GM18499 (cell line): ENCODE measurements around the gene MLLT1.
"Not testable (repeated sequence)": the region's sequence is repeated elsewhere in the genome, so short reads cannot be mapped to it uniquely, and the experiment has no call there.

Source experiments
- ATAC-seq: cut with Tn5 transposase; IDR thresholded peaks from one replicate; pipeline ENCODE4 v1.9.1; 2021; ENCODE audit warnings: moderate number of reproducible peaks; ENCODE audit not compliant: insufficient read depth, unreplicated experiment

Gene MLLT1, protein sequence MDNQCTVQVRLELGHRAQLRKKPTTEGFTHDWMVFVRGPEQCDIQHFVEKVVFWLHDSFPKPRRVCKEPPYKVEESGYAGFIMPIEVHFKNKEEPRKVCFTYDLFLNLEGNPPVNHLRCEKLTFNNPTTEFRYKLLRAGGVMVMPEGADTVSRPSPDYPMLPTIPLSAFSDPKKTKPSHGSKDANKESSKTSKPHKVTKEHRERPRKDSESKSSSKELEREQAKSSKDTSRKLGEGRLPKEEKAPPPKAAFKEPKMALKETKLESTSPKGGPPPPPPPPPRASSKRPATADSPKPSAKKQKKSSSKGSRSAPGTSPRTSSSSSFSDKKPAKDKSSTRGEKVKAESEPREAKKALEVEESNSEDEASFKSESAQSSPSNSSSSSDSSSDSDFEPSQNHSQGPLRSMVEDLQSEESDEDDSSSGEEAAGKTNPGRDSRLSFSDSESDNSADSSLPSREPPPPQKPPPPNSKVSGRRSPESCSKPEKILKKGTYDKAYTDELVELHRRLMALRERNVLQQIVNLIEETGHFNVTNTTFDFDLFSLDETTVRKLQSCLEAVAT

DNA sequence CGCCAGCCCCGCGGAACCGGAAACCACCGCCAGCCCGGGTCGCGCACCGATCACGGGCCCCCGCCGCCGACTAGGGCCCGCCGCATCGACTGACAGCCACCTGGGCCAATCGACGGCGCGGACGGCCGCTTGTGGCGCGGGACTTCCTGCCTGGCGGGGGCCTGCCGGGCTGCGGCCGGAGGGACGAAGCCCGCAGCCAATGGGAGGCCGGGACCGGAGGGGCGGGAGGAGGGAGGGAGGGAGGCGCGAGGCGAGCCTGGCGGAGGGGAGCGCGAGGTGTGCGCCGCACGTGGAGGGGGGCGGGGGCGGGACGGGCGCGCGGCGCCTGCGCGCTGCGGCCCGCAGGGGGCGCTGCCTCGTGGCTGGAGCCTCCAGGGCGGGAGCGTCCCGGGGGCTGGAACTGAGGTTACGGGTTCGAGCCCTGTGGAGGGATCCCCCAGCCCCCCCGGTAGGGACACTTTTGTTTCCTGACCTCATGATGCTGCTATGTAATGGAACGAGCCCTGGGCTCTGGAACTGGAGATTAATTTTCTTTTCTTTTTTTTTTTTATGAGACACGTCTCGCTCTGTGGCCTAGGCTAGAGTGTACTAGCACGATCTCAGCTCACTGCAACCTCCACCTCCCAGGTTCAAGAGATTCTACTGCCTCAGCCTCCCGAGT is at the start of gene MLLT1:
TSS of gene MLLT1 (minus strand) at position 45 of the 661 bp plus-strand sequence. CDS start 191 bp downstream, outside the sequence.
- ATAC-seq: peak; percentile 41

DNA sequence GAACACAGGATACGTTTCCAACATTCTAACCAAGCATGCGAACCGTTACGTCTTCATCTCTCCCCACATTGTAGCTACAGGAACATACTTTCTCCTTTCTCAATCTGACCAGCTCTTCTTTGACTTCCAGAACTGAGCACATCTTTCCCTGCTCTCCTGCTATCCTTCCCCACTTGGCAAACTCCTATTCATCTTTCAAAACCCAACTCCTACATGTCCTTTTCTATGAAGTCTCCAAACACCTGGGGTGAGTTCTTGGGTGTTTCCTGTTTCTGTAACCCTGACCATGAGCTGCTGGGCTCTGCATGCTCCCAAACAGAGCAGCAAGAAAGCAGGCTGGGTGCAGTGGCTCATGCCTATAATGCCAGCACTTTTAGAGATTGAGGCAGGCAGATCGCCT is 47.0 kb upstream of the MLLT1 start:
- ATAC-seq: no peak

DNA sequence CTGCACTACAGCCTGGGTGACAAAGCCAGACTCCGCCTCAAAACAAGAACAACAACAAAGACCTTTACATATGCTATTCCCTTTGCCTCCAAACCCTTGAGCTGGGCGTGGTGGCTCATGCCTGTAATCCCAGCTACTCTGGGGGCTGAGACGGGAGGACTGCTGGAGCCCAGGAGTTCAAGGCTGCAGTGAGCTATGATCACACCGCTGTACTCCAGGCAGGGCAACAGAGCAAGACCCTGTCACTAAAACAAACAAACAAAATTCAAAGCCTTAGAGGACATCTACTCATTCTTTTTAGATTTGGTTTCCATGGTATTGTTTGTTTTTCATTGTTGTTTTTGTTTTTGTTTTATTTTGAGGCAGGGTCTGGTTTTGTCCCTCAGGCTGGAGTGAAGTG is 45.8 kb upstream of the MLLT1 start:
- ATAC-seq: no peak

DNA sequence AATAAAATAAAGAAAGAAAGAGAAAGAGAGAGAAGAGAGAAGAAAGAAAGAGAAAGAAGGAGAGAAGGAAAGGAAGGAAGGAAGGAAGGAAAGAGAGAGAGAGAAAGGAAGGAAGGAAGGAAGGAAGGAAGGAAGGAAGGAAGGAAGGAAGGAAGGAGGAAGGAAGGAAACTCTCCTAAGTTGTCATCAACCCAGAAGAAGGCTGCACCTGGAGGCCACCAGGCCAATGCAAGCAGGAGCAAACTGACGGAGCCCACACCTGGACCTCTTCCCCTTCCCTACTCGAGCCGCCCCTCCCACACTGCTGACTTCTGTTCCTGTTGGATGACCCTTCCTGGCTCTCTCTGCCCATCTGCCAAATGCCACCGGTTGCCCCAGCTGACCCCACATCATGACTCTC is 45.0 kb upstream of the MLLT1 start:
- ATAC-seq: no peak

DNA sequence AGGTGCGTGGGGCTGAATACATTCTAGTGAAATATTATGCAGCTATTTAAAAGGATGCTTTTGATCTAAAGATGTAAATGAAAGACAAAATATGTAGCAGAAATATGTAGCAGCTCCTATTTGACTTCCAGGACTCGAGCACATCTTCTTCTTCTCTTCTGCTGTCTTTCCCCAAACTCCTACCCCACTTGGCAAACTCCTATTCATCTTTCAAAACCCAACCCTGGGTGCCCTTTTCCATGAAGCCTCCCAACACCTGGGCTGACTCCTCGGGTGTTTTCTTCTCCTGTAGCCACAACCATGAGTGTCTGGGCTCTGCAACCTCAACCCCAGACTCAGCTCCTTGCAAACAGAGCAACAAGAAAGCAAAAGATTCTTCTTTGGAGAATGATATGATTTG is 42.5 kb upstream of the MLLT1 start:
- ATAC-seq: no peak

DNA sequence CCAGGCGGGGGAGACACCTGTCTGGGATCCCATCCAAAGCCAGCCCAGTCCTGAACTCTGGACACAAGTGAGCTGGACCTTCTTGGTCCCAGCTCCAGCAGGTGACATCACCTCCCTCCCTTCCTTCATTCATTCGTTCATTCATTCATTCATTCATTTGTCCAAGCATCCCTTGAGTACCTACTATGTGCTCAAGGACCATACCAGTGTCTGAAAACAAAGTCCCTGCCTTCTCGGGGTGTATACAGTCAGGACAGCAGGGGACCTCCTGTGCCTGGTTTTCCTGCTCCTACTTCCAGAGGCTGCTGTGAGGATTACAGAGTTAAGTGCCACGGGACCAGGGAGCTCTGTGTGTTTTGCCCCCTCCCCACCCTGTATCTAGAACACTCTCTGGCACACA is 39.6 kb upstream of the MLLT1 start:
- ATAC-seq: no peak

DNA sequence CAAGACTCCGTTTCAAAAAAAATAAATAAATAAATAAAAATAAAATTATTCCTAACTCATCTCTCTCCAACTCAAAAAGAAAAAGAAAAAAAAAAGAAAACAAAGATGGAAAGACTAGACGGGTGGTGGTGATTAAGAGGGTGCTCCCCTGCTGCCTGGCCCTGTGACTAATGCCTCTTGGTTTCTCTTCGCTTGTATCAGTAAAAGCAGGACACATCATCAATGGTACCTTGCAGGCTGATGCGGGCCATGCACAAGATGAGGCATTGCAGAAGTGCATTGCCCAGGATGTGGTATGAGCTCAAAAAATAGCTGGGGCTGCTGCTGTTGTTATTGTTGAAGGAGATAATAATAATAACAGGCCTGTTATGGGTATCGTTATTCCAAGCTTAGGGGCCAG is 39.0 kb upstream of the MLLT1 start:
- ATAC-seq: no peak

DNA sequence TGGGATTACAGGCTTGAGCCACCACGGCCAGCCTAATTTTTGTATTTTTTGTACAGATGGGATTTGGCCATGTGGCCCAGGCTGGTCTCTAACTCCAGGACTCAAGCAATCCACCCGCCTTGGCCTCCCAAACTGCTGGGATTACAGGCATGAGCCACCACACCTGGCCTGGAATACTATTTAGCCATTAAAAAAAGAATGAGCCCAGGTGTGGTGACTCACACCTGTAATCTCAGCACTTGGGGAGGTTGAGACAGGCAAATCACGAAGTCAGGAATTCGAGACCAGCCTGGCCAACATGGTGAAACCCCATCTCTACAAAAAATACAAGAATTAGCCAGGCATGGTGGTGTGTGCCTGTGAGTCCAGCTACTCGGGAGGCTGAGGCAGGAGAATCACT is 35.9 kb upstream of the MLLT1 start:
- ATAC-seq: not testable (repeated sequence)

DNA sequence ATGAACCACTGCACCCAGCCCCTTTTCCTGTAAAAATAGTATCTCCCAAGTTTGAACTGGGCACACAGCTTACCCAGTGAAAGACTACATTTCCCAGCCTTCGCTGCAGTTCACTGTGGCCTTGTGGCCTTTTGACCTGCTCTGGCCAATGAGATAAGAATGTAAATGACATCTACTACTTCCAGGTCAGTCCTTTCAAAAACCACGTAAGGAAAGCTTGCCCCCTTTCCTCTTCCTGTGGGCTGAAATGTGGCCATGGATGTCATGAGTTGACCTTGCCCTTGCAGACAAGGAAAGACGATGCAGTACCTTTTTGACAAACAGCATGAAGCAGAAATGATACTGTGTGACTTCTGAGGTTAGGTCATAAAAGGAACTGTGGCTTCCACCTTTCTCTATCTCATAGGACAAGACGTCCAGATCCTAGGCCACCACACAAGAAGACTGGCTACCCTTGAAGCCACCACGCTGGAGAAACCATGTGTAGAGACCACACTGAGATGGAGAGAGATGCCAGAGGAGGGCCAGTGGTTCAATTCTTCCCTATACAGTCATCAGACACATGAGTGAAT is 33.7 kb upstream of the MLLT1 start:
- ATAC-seq: no peak

DNA sequence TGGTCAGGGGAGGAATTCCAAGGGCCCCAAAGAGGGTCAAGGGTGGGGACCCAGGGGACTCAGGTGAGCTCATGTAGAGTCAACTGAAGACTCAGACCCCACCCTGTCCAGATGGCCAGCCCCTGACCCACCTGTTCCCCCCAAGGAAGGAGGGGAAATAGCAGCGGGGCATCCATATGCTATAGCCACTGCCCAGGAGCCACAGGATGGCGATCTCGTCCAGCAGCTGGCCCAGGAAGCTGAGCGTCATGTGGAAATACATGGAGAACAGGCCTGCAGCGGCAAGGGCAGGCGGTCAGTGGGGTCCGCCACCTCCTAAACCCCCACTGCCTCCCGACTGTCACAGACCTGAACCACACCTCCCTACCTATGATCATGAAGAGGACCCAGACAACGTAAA is 32.2 kb upstream of the MLLT1 start:
- no peak for ATAC-seq

DNA sequence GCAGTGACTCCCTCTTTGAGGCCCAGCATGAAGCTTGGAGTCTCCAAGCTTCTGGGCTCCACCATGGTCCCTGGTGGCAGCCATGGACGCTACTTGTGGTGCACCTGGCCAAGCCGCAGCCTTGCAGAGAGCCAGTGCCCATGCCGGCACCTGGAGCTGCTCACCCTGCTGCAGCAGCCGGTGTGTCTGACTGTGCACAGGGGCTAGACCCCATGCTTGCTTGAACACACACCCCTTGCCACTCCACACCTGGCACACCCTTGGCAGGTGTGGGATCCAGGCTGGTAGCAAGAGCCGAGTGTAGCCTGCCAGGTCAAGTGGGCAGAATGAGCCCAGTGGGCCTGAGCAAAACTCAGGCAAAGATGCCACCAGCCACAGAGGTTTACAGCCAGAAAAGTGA is 18.6 kb upstream of the MLLT1 start:
- no peak for ATAC-seq

DNA sequence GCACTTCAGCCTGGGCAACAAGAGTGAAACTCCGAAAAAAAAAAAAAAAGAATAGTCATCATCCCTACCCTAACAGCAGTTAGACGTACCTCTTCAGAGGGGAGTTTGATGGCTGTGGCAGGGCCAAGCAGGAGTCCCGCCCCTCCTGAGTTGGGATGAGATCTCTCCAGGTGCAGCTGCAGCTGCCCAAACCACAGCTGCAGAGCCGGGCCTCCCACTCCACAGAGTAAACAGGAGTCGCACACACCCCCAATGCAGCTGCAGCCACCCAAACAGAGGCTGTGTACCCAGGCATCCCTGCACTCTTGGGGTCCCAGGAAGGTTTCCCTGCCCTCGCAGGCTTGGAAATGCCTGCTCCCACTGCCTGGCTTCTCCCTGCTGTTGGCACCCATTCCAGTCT is 17.4 kb upstream of the MLLT1 start:
- ATAC-seq: no peak

DNA sequence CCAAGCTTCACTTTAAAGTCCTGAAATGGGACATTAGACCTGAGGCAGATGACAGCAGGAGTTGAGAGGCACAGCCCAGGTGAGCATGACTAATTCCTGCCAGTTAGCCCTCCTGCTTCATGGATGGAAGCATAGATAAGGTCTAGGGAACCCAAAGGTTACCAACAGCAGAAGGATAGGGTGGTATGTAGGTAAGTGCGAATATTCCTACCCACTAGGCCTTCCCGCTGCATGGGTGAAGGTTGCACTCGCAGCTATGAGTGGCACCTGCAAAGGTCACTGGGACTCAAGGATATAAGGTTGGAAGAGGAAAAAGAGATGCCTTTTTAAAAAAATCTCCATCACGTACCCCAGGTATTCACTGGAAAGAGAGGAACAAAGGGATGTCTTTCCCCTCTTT is 12.2 kb upstream of the MLLT1 start:
- ATAC-seq: no peak

DNA sequence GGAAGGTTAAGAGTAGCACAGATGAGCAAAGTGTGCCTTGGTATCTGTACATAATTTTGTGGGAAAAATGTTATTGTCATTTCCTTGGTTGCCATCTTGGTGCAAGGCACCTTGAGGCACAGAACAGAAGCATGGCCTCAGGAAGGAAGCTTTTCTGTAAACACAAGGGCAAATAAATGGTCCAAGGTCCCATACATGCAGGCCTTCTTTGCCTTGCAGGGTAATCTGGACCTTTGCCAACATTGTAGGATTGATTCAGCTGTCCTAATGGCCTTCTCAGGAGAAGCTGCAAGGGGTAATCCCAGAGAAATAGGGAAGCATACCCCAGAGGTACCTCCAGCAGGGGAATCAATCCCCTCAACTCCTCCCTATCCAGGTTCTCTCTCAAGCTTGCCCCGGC is 9.0 kb upstream of the MLLT1 start:
- ATAC-seq: no peak

DNA sequence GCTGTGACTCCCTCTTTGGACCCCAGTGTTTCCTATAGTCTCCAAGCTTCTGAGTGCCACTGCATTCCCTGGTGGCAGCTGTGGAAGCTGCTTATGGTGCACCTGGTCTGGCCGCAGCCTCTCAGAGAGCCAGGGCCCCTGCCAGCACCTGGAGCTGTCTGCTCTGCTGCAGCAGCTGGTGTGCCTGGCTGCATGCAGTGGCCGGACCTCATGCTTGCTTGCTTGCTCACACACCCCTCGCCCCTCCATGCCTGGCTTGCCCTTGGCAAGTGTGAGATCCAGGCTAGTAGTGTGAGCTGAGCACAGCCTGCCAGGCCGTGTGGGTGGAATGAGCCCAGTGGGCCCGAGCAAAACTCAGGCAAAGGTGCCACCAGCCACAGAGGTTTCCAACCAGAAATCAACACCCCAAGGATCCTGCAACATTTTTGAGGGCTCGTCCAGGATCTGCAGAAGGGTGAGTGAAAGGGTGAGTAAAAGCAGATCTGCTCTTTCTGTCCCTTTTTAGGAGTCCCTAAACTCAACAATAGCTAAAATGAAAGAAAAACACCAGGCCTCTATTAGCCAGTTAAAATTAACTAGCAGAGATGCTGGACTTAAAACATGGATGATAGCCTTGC is 7.6 kb upstream of the MLLT1 start:
- ATAC-seq: no peak

DNA sequence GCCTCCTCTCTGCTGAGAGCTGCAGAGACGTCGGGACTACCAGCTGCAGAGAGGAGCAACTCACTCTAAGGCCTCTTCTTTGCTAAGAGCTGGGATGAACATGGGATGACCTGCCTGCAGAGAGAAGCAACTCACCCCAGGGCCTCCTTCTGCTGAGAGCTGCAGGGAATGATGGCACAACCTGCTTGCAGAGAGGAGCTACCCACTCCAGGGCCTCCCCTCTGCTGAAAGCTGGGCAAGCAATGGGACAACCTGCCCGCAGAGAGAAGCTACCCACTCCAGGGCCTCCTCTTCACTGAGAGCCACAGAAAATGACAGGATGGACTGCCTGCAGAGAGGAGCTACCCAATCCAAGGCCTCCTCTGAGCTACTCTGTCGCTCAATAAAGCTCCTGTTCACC is 6.9 kb upstream of the MLLT1 start:
- no peak for ATAC-seq

DNA sequence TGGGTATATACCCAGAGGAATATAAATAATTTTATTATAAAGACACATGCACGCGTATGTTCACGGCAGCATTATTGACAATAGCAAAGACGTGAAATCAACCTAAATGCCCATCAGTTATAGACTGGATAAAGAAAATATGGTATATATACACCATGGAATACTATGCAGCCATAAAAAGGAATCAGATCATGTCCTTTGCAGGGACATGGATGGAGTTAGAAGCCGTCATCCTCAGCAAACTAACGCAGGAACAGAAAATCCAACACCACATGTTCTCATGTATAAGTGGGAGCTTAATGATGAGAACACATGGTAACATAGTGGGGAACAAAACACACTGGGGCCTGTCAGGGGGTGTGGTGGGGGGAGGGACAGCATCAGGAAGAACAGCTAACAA is 2.6 kb upstream of the MLLT1 start:
- ATAC-seq: not testable (repeated sequence)

DNA sequence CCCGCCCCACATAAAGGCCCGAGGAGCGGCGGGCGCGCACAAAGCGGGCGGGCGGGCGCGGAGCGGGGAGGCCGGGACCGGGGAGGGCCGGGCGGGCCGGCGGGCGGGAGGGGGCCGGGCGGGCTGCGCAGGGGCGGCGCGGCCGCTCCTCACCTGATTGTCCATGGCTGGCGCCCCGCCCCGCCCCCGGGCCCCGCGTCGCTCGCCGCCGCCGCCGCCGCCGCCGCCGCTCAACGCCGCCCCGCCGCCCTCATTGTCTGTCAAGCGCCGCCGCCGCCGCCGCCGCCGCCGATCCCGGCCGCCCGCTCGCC is 200 bp downstream of the MLLT1 start:
- ATAC-seq: no peak

DNA sequence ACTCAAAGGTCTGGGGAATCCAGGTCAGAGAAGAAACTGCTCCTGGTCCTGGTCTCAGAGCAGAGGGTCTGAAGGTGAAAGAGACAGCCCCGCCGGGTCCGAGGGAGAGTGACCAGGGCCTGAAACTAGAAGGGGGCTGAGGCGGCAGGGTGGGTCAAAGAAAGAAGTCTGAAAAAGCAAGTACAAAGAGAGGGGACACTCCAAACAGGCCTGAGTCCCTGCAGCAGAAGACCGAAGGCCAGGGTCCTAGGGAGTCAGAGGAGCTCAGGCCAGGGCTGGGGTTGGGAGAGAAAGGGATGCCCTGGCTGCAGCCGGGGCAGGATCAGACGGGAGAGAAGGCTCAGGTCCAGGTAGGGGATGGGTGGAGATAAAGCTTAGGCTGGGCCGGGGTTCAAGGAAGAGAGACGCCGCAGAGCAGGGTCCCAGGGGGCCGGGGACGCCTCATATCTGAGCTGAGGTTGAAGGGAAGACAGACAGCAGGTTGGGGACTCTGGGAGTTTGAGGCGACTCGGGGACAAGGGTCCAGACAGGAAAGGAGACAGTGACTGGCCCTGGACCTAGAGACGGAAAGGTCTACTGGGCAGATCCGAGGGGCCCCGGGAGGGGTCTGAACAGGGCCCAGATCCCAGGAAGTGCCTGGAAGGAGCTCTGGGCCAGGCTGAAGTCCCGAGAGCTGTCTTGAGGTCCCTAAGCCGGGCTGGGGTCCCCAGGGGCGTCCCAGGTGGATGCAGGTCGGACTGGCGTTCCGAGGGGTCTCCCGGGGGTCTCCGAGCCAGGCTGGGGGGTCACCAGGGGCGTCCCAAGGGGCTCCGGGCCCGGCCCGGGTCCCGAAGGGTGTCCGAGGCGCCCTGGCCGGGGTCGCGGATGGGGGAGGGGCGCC is 795 bp downstream of the MLLT1 start:
- ATAC-seq: no peak

DNA sequence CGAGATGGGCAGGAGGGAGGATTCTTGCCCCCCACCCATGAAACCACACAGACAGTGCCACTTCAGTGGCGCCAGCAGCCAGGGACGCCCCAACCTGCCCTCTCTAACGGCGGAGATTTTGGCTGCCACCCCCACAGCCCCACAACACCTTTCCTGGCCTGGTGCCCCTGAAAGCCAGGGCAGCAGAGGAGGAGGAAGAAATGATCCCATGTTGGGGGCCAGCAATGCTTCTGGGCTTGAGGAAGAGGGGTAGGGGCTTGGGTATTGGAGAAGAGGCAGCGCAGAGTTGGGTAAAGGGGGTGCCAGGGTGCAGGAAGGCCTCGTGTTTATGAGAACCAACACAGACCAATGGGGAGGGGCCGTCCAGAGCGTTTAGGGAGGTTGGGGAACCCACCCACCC is 1.7 kb downstream of the MLLT1 start:
- no peak for ATAC-seq
